SH-SY5Y (cell line): ENCODE data around the gene ERVW-1.
"Not testable (repeated sequence)": the region's sequence is repeated elsewhere in the genome, so short reads cannot be mapped to it uniquely, and the experiment has no call there.

Experiments
- GATA2 ChIP-seq: IDR thresholded peaks from 2 replicates; pipeline ENCODE4 v1.6.1; 2011; ENCODE audit warnings: mild to moderate bottlenecking, low read depth, low read length
- GATA3 ChIP-seq: IDR thresholded peaks from 2 replicates; pipeline ENCODE4 v1.6.1; 2011; ENCODE audit warnings: low read depth, mild to moderate bottlenecking, low read length, moderate library complexity

Gene ERVW-1

GRCh38 chr7:92477681-92478080, at the start of gene ERVW-1:
TSS of gene ERVW-1 (minus strand) at chr7:92477946. CDS start at chr7:92470381, 7,565 bp downstream.
- TF ChIP-seq GATA2, GATA3: not testable (repeated sequence)

GRCh38 chr7:92523110-92523509, 45.4 kb upstream of the ERVW-1 start:
- TF ChIP-seq GATA3 (no peak), GATA2 (no peak)

GRCh38 chr7:92520024-92520423, 42.3 kb upstream of the ERVW-1 start:
- TF ChIP-seq GATA2 = no peak
- TF ChIP-seq GATA3 = no peak

GRCh38 chr7:92517631-92518030, 39.9 kb upstream of the ERVW-1 start:
- no peak for TF ChIP-seq GATA2
- TF ChIP-seq GATA3 = no peak

- TF ChIP-seq GATA3 = no peak
- no peak for TF ChIP-seq GATA2
Measured at GRCh38 chr7:92513167-92513902, 35.6 kb upstream of the ERVW-1 start.

- TF ChIP-seq GATA2 (no peak), GATA3 (no peak)
Measured at GRCh38 chr7:92508946-92509345, 31.2 kb upstream of the ERVW-1 start.

- no peak for TF ChIP-seq GATA3
- no peak for TF ChIP-seq GATA2
Measured at GRCh38 chr7:92506363-92506762, 28.6 kb upstream of the ERVW-1 start.

GRCh38 chr7:92504563-92504962, 26.8 kb upstream of the ERVW-1 start:
- TF ChIP-seq GATA3 = no peak
- TF ChIP-seq GATA2 = no peak

GRCh38 chr7:92503767-92504166, 26.0 kb upstream of the ERVW-1 start:
- TF ChIP-seq GATA2 (no peak), GATA3 (no peak)

- TF ChIP-seq GATA3 (no peak), GATA2 (no peak)
Measured at GRCh38 chr7:92498557-92498956, 20.8 kb upstream of the ERVW-1 start.

GRCh38 chr7:92496876-92497275, 19.1 kb upstream of the ERVW-1 start:
- TF ChIP-seq GATA3 (no peak), GATA2 (no peak)

GRCh38 chr7:92489634-92490033, 11.9 kb upstream of the ERVW-1 start:
- no peak for TF ChIP-seq GATA2
- no peak for TF ChIP-seq GATA3

GRCh38 chr7:92487804-92488203, 10.1 kb upstream of the ERVW-1 start:
- TF ChIP-seq GATA3 = no peak
- TF ChIP-seq GATA2 = no peak

GRCh38 chr7:92485974-92486373, 8.2 kb upstream of the ERVW-1 start:
- TF ChIP-seq GATA3 (no peak), GATA2 (no peak)

- TF ChIP-seq GATA3 = no peak
- no peak for TF ChIP-seq GATA2
Measured at GRCh38 chr7:92485267-92485892, 7.6 kb upstream of the ERVW-1 start.

- no peak for TF ChIP-seq GATA2
- no peak for TF ChIP-seq GATA3
Measured at GRCh38 chr7:92478711-92479110, 965 bp upstream of the ERVW-1 start.
